Measurements from ENCODE around the gene CKM. TPM values are rescaled to one million over a fixed set of nuclear protein-coding genes. Genes with fewer than 3 reads are reported as not detected.

CKM gene
- polyA plus RNA-seq (ENCODE audit: insufficient read length in 4 of 4), result under 1 TPM; 0.29 to 0.88 (median 0.57) TPM

DNA sequence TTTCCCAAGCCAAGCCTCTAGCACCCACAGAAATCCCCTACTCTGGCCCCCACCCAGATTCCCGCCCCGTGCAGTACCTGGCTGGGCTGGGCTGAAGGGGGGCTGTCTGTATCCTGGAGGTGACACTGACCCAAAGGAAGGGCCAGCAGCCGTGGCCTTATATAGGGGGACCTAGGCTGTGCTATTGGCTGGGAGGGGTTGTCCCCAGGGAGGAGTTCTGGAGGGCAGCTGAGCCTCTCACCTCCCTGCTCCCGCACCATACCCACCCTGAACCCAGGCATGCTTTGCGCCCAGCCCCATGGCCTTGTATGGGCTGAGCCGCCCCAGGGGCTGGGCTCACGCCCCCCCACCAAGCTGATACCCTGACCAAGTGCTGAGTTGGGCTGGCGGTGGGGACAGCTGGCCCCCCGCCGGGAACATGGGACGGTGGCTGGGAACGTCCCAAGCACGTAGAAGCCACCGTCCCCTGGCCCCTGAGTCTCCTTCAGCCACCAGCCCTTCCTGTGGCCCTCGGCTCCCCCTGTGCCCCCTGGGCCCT lies at the start of gene CKM:
Gene CKM, minus strand, starts transcription at position 132 of the 538 bp plus-strand sequence. CDS start 3,162 bp downstream, outside the sequence.
- DNase-seq (ENCODE audit: low read depth in 4 of 4, low spot score in 2 of 4), result no peak

DNA sequence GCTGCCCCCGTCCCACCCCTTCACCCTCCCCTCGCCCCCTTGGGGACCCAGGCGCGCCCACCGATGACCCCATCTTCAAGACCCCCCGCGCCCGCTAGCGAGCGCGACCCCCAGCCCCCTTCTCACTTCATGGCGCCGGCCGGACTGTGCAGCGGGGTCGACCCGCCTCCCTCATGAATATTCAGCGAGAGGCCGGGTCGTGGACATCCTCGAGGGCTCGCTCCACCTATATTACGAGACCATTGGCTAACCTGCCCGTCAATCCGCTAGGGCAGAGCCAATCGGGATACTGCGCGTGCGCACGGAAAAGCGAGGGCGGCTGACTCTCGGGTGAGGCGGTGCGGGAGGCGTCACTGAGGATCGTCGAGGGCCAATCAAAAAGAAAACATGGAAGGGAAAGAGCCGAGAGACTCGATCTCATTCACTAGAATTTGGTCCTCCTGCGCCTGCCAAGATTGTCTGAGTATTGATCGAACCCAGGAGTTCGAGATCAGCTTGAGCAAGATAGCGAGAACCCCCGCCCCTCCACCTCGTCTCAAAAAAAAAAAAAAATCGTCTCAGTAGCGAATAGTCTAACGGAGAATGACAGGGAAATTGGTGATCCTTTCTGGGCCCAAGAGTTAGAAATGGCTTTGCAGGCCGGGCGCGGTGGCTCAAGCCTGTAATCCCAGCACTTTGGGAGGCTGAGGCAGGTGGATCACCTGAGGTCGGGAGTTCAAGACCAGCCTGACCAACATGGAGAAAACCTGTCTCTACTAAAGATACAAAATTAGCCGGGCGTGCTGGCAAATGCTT lies 47.9 kb upstream of the CKM start, which contains the start of gene ERCC2:
Gene ERCC2, minus strand, starts transcription at position 164 of the 795 bp plus-strand sequence. Its CDS starts 33 bp downstream, at position 131.
- DNase-seq (ENCODE audit: low read depth in 4 of 4, low spot score in 2 of 4), result peak; percentile 98 to 100 (median 99)

DNA sequence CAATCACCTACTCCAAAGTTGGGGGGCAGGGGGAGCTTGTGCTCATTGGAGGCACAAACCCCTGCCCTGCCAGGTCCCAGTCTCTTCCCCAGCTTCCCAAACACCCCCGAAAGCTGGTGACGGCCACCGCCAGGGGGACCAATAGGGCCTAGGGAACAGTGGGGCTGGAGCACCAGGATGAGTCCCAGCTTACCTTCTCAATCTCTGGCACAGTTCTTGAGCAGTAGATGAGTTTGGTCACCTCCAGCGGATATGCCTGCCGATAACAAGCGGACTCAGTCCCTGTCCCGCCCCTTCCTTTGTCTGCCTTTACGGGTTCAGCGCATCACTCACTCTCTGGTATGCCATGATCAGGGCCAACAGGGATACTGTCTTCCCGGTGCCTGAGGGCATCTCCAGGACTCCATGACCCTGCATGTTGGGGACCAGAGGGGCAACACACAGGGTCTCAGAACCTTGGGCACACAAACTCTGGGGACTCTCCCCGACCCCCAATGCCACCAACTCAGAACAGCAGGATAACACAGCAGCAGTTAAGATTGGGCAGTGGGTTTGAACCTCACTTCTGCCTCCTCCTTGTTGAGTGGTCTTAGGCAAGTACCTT lies 46.2 kb upstream of the CKM start:
- no peak for DNase-seq (ENCODE audit: low read depth in 4 of 4, low spot score in 2 of 4)

DNA sequence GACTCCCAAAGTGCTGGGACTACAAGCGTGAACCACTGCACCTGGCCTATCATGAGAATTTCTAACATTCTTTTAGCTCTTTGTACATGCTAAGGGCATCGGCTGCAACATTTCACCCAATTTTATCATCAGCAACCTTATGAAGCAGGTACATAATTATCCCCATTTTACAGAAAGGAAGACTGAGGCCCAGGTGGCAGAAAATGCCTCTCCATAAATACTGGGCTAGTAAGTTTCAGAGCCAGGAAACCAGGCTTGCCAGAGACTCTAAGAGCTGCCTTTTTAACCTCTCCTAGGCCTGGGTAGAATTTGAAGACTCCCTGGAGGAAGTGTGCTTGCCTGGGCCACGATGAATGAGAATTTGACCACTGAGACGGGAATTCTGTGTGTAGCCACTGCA lies 45.5 kb upstream of the CKM start:
- no peak for DNase-seq (ENCODE audit: low read depth in 4 of 4, low spot score in 2 of 4)

DNA sequence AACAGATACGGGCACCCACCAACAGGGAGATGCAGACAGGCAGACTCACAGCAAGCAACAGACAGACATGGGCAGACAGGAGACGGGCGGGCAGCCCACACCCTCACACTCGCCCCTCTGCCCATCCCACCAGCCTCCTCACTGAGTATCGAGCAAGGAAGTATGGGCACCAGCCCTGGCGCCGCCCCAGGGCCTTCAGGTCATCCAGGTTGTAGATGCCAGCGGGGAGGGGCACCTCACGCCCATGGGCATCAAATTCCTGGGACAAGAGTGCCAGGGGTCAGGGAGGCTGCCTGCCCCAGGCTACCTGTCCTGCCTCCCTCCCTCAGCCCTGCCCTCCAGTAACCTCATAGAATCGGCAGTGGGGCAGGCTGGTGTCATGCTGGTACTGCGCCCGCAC lies 42.0 kb upstream of the CKM start:
- DNase-seq (ENCODE audit: low read depth in 4 of 4, low spot score in 2 of 4), result no peak

DNA sequence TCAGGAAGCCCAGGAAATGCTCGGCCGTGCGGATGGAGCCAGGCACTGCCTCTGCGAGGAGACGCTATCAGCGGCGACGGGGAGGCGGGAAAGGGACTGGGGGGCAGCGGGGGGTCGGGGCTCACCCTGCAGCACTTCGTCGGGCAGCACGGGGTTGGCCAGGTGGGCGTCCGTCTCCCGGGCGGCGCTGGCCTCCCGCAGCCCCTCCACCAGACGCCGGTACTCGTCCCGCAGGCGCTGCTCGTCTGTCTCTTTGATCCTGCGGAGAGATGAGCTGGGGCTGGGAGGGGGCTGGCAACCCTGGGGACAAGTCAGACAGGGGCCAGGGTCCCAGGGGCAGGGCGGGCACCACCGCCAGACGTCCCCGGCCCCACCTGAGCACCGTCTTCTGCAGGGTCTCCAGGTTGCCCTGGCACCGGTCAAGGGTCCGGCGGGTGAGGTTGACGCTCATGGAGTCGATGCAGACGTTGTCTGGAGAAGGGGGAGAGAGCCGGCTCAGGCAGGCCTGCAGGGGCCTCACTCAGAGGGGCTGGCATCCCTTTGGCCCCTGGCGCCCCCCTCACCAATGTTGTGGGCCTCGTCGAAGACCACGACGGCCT lies 41.3 kb upstream of the CKM start:
- DNase-seq (ENCODE audit: low read depth in 4 of 4, low spot score in 2 of 4), result no peak

DNA sequence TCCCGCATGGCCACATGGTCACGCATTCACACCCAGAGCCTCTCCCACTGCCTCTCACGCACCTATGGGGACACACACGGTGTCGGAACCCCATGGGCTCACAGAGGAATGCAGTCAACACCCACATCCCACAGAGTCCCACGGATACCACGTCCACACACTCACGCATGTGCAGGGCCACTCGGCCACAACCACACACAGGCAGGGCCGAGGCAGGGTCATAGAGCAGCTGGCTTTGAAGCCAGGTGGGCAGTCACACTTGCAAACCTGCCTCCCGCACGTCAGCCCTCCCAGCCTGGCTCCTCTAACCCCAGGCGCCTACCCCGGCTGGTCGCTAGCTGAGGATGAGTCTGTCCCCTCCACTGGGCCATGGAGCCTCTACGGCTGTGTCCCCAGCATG lies 39.6 kb upstream of the CKM start:
- no peak for DNase-seq (ENCODE audit: low read depth in 4 of 4, low spot score in 2 of 4)

GRCh38 chr19:45361608-45362007 lies 38.9 kb upstream of the CKM start:
- DNase-seq (ENCODE audit: low read depth in 4 of 4, low spot score in 2 of 4), result no peak

DNA sequence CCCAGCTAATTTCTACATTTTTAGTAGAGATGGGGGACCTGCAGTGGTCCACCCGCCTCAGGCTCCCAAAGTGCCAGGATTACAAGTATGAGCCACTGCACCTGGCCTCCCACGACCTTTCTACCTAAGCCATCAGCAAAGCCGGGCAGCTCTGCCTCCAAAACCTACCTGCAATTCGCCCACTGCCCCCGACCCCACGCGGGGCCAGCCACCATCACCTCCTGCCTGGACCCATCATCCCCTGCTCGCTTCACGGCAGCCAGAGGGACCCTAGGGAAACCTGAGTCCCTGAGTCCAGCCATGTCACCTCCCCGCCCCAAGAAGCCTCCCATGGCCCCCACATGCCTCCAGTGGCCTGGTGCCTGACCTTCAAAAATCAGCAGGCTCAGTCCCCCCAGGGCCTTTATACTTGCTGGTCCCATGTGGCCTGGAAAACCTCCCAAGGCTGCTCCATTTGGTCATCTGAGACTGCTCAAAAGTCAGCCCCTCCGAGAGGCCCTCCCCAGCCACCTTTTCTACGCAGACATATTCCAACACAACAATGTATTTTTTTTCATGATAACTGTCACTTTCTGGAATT lies 35.6 kb upstream of the CKM start:
- no peak for DNase-seq (ENCODE audit: low read depth in 4 of 4, low spot score in 2 of 4)

- DNase-seq (ENCODE audit: low read depth in 4 of 4, low spot score in 2 of 4), result no peak
These were observed 34.7 kb upstream of the CKM start for GRCh38 chr19:45357445-45357783.

DNA sequence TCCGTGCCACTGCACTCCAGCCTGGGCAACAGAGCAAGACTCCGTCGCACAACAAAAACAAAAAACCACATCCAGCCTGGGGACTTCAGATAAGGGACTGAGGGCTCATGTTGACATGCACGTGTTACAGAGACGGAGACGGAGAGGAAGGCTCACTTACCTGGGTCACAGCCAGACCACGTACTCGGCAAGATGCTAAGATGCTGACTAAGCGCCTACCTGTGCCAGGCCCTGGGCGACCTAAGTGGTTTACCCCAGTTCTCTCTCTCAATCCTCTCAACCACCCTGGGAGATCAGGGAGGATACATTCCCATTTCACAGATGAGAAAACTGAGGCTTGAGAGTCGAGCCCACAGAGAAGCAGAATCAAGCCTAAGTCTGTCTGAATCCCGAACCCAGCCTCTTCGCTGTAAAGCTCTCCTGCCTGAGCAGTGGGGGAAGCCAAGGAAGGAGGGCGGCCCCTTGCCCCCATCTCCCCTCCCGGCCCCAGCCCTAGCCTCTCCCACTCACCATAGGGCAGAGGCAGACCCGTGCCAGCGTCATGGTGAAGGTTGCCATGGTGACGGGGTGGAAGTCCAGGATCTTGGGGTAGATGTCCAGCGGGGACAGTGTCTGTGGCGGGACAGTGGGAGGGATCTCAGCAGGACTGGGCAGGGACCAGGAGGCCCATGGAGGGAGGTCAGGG lies 34.2 kb upstream of the CKM start:
- no peak for DNase-seq (ENCODE audit: low read depth in 4 of 4, low spot score in 2 of 4)

DNA sequence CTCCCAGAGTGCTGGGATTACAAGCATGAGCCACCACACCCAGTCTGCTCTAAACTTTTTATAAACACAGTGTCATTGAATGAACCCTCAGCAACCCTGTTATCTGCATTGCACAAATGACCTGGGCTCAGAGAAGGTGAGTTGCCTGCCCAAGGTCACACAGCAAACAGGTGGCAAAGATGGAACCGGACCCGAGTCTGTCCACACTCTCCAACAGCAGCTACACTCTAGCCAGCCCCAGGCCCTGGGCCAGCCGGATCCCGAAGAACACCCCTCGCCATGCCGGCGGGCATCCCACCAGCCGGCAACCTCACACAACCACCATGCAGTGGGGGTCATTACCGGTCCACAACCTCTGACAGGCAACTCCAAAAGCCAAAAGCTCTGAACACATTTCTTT lies 33.2 kb upstream of the CKM start:
- DNase-seq (ENCODE audit: low read depth in 4 of 4, low spot score in 2 of 4), result no peak

GRCh38 chr19:45355402-45355801 lies 32.7 kb upstream of the CKM start:
- no peak for DNase-seq (ENCODE audit: low read depth in 4 of 4, low spot score in 2 of 4)

GRCh38 chr19:45354241-45354842 lies 31.7 kb upstream of the CKM start:
- no peak for DNase-seq (ENCODE audit: low read depth in 4 of 4, low spot score in 2 of 4)

GRCh38 chr19:45352914-45353796 lies 30.5 kb upstream of the CKM start:
- no peak for DNase-seq (ENCODE audit: low read depth in 4 of 4, low spot score in 2 of 4)

DNA sequence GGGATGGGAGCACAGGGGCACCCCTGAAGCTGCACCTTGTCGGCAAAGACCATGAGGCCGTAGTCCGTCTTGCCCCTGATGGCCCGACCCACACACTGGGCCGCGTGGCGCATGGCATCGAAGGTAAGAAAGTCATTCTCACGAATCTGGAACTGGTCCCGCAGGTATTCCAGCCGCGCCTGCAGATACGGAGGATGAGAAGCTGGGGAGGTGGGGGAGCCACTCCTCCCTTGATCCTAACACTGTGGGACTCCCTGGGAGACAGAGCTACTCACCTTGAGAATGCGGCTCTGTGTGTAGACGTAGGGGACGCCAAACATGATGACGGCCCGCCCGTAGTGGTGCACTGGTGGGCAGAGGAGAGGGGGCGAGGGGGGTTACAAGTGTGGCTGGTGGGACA lies 29.8 kb upstream of the CKM start:
- no peak for DNase-seq (ENCODE audit: low read depth in 4 of 4, low spot score in 2 of 4)

GRCh38 chr19:45352062-45352461 lies 29.4 kb upstream of the CKM start:
- no peak for DNase-seq (ENCODE audit: low read depth in 4 of 4, low spot score in 2 of 4)

DNA sequence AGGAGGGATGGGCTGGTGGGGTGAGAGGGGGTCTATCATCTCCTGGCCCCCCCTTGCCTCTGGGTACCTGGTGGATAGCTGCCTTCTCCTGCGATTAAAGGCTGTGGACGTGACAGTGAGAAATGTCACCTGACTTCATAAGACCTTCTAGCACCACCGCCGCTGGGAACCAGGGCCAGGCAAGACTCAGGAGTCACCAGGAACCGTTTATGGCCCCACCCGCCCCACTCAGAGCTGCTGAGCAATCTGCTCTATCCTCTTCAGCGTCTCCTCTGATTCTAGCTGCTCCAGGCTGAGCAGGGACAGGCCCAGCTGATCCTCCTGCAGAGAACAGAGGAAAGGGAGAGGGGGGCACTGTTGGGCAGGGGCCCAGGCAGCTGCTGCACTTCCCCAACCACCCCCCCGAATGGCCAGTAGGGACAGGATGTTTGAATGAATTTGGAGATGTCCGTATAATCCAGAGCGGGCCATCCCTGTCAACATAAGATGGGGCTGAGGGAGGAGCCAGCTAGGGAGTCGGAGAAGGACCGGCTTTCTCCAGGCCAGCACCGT lies 28.8 kb upstream of the CKM start:
- DNase-seq (ENCODE audit: low read depth in 4 of 4, low spot score in 2 of 4), result no peak

DNA sequence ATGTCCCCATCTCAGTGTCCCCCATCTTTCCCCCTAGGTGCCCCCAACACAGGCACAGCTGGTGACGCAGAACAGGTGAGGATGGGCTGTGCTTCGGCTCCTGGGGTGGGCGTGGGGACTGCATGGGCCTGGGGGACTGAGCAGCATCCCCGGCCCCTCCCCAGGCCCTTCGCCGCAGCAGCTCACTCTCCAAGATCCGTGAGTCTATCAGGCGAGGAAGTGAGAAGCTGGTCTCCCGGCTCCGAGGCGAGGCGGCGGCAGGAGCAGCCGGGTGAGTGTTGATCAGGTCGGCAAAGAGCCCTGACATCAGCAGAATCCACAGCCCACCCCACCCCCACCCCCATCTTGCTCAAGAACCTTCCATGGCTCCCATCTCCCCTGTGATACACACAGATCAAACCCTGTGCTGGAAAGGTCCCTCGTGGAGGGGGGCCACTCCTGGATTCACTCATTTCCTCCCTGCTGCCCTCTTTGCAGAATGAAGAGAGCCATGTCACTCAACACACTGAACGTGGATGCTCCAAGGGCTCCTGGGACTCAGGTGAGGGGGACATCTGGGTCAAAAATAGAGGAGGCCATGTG lies 27.9 kb upstream of the CKM start:
- no peak for DNase-seq (ENCODE audit: low read depth in 4 of 4, low spot score in 2 of 4)
